ENCODE measurements around the gene REX1BD.

- TF ChIP-seq CTCF (IDR thresholded peaks at IDR 0.05; ENCODE audit: low read depth, low read length, poor library complexity, severe bottlenecking): no peak
- no peak for TF ChIP-seq EZH2phosphoT487 (IDR thresholded peaks at IDR 0.05; ENCODE audit: borderline replicate concordance, low read length)
These were observed 21.1 kb downstream of the REX1BD start for GRCh38 chr19:18609717-18610051.
